HCT116 (cell line): ENCODE measurements around the gene DTNBP1. TPM values are rescaled to one million over a fixed set of nuclear protein-coding genes. Genes with fewer than 3 reads are reported as not detected.

Experiments
- ATAC-seq: fragments of 200-7000 bp; cut with Tn5 transposase; 2 replicates; pipeline ENCODE4 v1.9.1; 2020; ENCODE audit warnings: mild to moderate bottlenecking, moderate library complexity
- BruUV-seq: library from RNA; stranded (reverse); fragments of 400-500 nt; replicated peaks from 2 replicates; lab custom pipeline; 2021; lab: Mats Ljungman, UMichigan
- CTCF ChIA-PET: fragments of 300-600 bp; sonication (Branson Sonifier 250); formaldehyde crosslinking; loops from one replicate; lab custom pipeline; 2021; ENCODE audit warnings: antibody characterized with exemption; lab: Charles Lee
- POLR2A ChIA-PET: fragments of 300-600, 350-600 bp; sonication (Branson Sonifier 250); formaldehyde crosslinking; loops from one replicate; lab custom pipeline; 2021; ENCODE audit warnings: antibody characterized with exemption; lab: Charles Lee
- RAD21 ChIA-PET, 2 experiments: fragments of 300-600 bp; sonication (Branson Sonifier 250); formaldehyde crosslinking; loops; one replicate each; lab custom pipeline; 2023; ENCODE audit warnings: low total read pairs in 2 of 2; ENCODE audit not compliant: uncharacterized antibody in 2 of 2, unreplicated experiment in 2 of 2, low non-redundant PET in 1 of 2; lab: Charles Lee
- DNase-seq: peaks from one replicate; pipeline ENCODE4 v3.0.0-alpha.2; 2010; ENCODE audit warnings: low read depth, low spot score
- H2AFZ ChIP-seq: fragments of 200-600 bp; shearing (Covaris generic), sonication (generic); 2 replicates; pipeline ENCODE4 v1.6.1; 2017; ENCODE audit warnings: low read depth, mixed run types, mixed read lengths, antibody characterized with exemption, low read length; ENCODE audit not compliant: poor library complexity, severe bottlenecking
- H3K27ac ChIP-seq: 2 replicates; pipeline ENCODE4 v1.5.1; 2012; ENCODE audit warnings: low read depth, low read length
- H3K27me3 ChIP-seq: fragments of 200-600 bp; sonication (generic); 2 replicates; pipeline ENCODE4 v1.6.1; 2016; ENCODE audit warnings: mixed run types, low read length, mixed read lengths; ENCODE audit not compliant: insufficient read depth
- H3K36me3 ChIP-seq, 2 experiments: fragments of 200-500 bp in 1 of 2; fragments of 200-600 bp in 1 of 2; sonication (Bioruptor generic) in 1 of 2; sonication (generic) in 1 of 2; 2 replicates each; pipeline versions ENCODE4 v1.5.1 to v1.6.1; 2014 to 2016; ENCODE audit warnings: low read length in 2 of 2, inconsistent platforms in 1 of 2, mixed read lengths in 1 of 2, mixed run types in 1 of 2; ENCODE audit not compliant: insufficient read depth in 2 of 2, control insufficient read depth in 1 of 2
- H3K4me1 ChIP-seq, 2 experiments: fragments of 200-600 bp in 1 of 2; sonication (generic) in 1 of 2; 2 replicates each; pipeline versions ENCODE4 v1.5.1 to v1.6.1; 2012 to 2017; ENCODE audit warnings: low read length in 2 of 2, inconsistent platforms in 1 of 2, mild to moderate bottlenecking in 1 of 2, mixed read lengths in 1 of 2, mixed run types in 1 of 2, moderate library complexity in 1 of 2; ENCODE audit not compliant: insufficient read depth in 2 of 2, control insufficient read depth in 1 of 2
- H3K4me2 ChIP-seq: fragments of 200-600 bp; sonication (generic); 2 replicates; pipeline ENCODE4 v1.6.1; 2017; ENCODE audit warnings: mixed run types, low read length, mixed read lengths
- H3K4me3 ChIP-seq, 2 experiments: fragments of 200-600 bp in 1 of 2; sonication (generic) in 1 of 2; replicated peaks in 1 of 2; 2 replicates each; pipeline ENCODE4 v1.5.1; 2011 to 2016; ENCODE audit warnings: low read length in 2 of 2, control low read depth in 1 of 2, low read depth in 1 of 2, mild to moderate bottlenecking in 1 of 2, mixed read lengths in 1 of 2, mixed run types in 1 of 2
- H3K79me2 ChIP-seq: fragments of 200-600 bp; sonication (generic); 2 replicates; pipeline ENCODE4 v1.6.1; 2017; ENCODE audit warnings: mild to moderate bottlenecking, mixed run types, low read length, moderate library complexity, mixed read lengths; ENCODE audit not compliant: insufficient read depth
- H3K9ac ChIP-seq: fragments of 200-600 bp; sonication (generic); 2 replicates; pipeline ENCODE4 v1.6.1; 2016; ENCODE audit warnings: low read length, mixed read lengths
- H3K9me2 ChIP-seq: fragments of 200-600 bp; sonication (generic), shearing (Covaris generic); 2 replicates; pipeline ENCODE4 v1.6.1; 2017; ENCODE audit warnings: mixed run types, mild to moderate bottlenecking, moderate library complexity; ENCODE audit not compliant: insufficient read depth
- H3K9me3 ChIP-seq, 2 experiments: fragments of 200-500 bp in 1 of 2; fragments of 200-600 bp in 1 of 2; sonication (Bioruptor generic) in 1 of 2; sonication (generic) in 1 of 2; 2 replicates each; pipeline ENCODE4 v1.6.1; 2014 to 2017; ENCODE audit warnings: low read length in 2 of 2, mixed read lengths in 2 of 2, inconsistent platforms in 1 of 2, low read depth in 1 of 2, mild to moderate bottlenecking in 1 of 2, mixed run types in 1 of 2, moderate library complexity in 1 of 2; ENCODE audit not compliant: control insufficient read depth in 1 of 2, insufficient read depth in 1 of 2
- H4K20me1 ChIP-seq: fragments of 200-600 bp; sonication (generic), shearing (Covaris generic); 2 replicates; pipeline ENCODE4 v1.6.1; 2017; ENCODE audit warnings: mixed run types, mild to moderate bottlenecking, moderate library complexity; ENCODE audit not compliant: insufficient read depth
- CBX3 ChIP-seq: IDR thresholded peaks from 2 replicates; pipeline ENCODE4 v1.6.1; 2012; ENCODE audit warnings: low read depth
- CEBPB ChIP-seq: IDR thresholded peaks from 2 replicates; pipeline ENCODE4 v1.6.1; 2012; ENCODE audit warnings: low read depth
- EGR1 ChIP-seq: IDR thresholded peaks from 2 replicates; pipeline ENCODE4 v1.6.1; 2012; ENCODE audit warnings: low read depth
- ELF1 ChIP-seq: IDR thresholded peaks from 2 replicates; pipeline ENCODE4 v1.6.1; 2012; ENCODE audit warnings: low read depth, borderline replicate concordance
- EZH2 ChIP-seq: fragments of 200-600 bp; sonication (generic); IDR thresholded peaks from 2 replicates; pipeline ENCODE4 v1.6.1; 2017; ENCODE audit warnings: antibody characterized with exemption, mixed run types
- EZH2phosphoT487 ChIP-seq: fragments of 200-600 bp; IDR thresholded peaks from 2 replicates; pipeline ENCODE4 v1.6.1; 2018; ENCODE audit warnings: antibody characterized with exemption, borderline replicate concordance
- FOSL1 ChIP-seq: IDR thresholded peaks from 2 replicates; pipeline ENCODE4 v1.6.1; 2012; ENCODE audit warnings: low read depth
- JUND ChIP-seq: IDR thresholded peaks from 2 replicates; pipeline ENCODE4 v1.6.1; 2012
- POLR2A ChIP-seq: IDR thresholded peaks from 2 replicates; pipeline ENCODE4 v1.7.0; 2011; ENCODE audit warnings: borderline replicate concordance; ENCODE audit not compliant: insufficient read depth, insufficient read length; ENCODE audit errors: extremely low read depth
- POLR2AphosphoS5 ChIP-seq: IDR thresholded peaks from 2 replicates; pipeline ENCODE4 v1.6.1; 2011; ENCODE audit warnings: mild to moderate bottlenecking, low read depth, low read length, moderate library complexity
- RAD21 ChIP-seq: IDR thresholded peaks from 2 replicates; pipeline ENCODE4 v1.6.1; 2012; ENCODE audit warnings: low read depth, mild to moderate bottlenecking
- REST ChIP-seq: IDR thresholded peaks from 2 replicates; pipeline ENCODE4 v1.6.1; 2012; ENCODE audit warnings: low read depth
- SIN3A ChIP-seq: IDR thresholded peaks from 2 replicates; pipeline ENCODE4 v1.6.1; 2012; ENCODE audit warnings: low read depth
- TCF7L2 ChIP-seq: IDR thresholded peaks from 2 replicates; pipeline ENCODE4 v1.7.0; 2011; ENCODE audit warnings: borderline replicate concordance, inconsistent platforms; ENCODE audit not compliant: insufficient read depth, insufficient read length; ENCODE audit errors: extremely low read depth
- ZFX ChIP-seq: fragments of 450-650 bp; IDR thresholded peaks from 2 replicates; pipeline ENCODE4 v1.6.1; 2017
- ZNF274 ChIP-seq: fragments of 200-500 bp; sonication (Bioruptor generic); IDR thresholded peaks from 2 replicates; pipeline ENCODE4 v1.6.1; 2014; ENCODE audit warnings: mild to moderate bottlenecking, low read depth, low read length, inconsistent platforms
- intact Hi-C: fragments of 100-400 bp; cut with micrococcal nuclease; formaldehyde crosslinking; loops from 2 replicates; pipeline ENCODE4 v1.10.0; 2022
- total RNA-seq: library from RNA; stranded (reverse); gene quantifications from one replicate; pipeline ENCODE4 v1.2.1, GENCODE V29; 2021; ENCODE audit not compliant: unreplicated experiment
- TF ChIP-seq, protein P1 (sequence below): IDR thresholded peaks from 2 replicates; pipeline ENCODE4 v1.6.1; 2011; ENCODE audit warnings: mild to moderate bottlenecking, low read length, moderate library complexity; ENCODE audit not compliant: insufficient replicate concordance; ENCODE audit errors: extremely low read depth
- TF ChIP-seq, protein P2 (sequence below): IDR thresholded peaks from 2 replicates; pipeline ENCODE4 v1.6.1; 2012
- TF ChIP-seq, protein P3 (sequence below), 3 experiments: fragments of 200-600 bp in 1 of 3; sonication (generic) in 1 of 3; IDR thresholded peaks in 2 of 3; conservative IDR thresholded peaks in 1 of 3; 2 replicates each; pipeline ENCODE4 v1.5.1; 2012 to 2017; ENCODE audit warnings: low read depth in 2 of 3, low read length in 2 of 3, antibody characterized with exemption in 1 of 3, borderline replicate concordance in 1 of 3, control low read depth in 1 of 3, mild to moderate bottlenecking in 1 of 3, mixed read lengths in 1 of 3, mixed run types in 1 of 3, moderate library complexity in 1 of 3; ENCODE audit not compliant: insufficient read depth in 1 of 3

DTNBP1 gene
- total RNA-seq, 1 experiment from 2014 or later, result 16.7 TPM

DNA sequence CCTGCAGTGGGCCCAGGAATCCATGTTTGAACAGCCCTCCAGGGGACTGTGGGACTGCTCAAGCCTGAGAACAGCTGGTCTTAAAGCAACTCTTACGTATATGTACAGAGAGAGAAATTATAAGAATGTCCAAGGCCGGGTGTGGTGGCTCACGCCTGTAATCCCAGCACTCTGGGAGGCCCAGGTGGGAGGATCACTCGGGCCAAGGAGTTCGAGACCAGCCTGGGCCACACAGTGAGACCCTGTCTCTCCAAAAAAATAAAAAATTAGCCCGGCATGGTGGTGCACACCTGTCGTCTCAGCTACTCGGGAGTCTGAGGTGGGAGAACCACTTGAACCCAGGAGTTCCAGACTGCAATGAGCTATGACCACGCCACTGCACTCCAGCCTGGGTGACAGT lies 134.0 kb downstream of the DTNBP1 start:
- CTCF ChIA-PET, result no interaction called here
- Histone ChIP-seq H3K9me2 (no peaks in the 10 kb centered on the region), H3K79me2 (no peaks in the 10 kb centered on the region), H3K4me2 (no peak overlapping the region), H3K27me3 (no peaks in the 10 kb centered on the region)
- DNase-seq, result no peak
- no TSS peak for BruUV-seq
- intact Hi-C loops, result no loop called here
- TF ChIP-seq ELF1 (no peak), EZH2phosphoT487 (no peak), CEBPB (no peak), RAD21 (no peak), FOSL1 (no peak), ZNF274 (no peak), ZFX (no peak), EZH2 (no peak), CBX3 (no peak), SIN3A (no peak), POLR2AphosphoS5 (no peak), REST (no peak), EGR1 (no peak), JUND (no peak), POLR2A (no peak), TCF7L2 (no peak)
- TF ChIP-seq, protein P1, sequence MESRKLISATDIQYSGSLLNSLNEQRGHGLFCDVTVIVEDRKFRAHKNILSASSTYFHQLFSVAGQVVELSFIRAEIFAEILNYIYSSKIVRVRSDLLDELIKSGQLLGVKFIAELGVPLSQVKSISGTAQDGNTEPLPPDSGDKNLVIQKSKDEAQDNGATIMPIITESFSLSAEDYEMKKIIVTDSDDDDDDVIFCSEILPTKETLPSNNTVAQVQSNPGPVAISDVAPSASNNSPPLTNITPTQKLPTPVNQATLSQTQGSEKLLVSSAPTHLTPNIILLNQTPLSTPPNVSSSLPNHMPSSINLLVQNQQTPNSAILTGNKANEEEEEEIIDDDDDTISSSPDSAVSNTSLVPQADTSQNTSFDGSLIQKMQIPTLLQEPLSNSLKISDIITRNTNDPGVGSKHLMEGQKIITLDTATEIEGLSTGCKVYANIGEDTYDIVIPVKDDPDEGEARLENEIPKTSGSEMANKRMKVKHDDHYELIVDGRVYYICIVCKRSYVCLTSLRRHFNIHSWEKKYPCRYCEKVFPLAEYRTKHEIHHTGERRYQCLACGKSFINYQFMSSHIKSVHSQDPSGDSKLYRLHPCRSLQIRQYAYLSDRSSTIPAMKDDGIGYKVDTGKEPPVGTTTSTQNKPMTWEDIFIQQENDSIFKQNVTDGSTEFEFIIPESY, result no peak
- TF ChIP-seq, protein P2, sequence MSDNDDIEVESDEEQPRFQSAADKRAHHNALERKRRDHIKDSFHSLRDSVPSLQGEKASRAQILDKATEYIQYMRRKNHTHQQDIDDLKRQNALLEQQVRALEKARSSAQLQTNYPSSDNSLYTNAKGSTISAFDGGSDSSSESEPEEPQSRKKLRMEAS, result no peak
- TF ChIP-seq, protein P3, sequence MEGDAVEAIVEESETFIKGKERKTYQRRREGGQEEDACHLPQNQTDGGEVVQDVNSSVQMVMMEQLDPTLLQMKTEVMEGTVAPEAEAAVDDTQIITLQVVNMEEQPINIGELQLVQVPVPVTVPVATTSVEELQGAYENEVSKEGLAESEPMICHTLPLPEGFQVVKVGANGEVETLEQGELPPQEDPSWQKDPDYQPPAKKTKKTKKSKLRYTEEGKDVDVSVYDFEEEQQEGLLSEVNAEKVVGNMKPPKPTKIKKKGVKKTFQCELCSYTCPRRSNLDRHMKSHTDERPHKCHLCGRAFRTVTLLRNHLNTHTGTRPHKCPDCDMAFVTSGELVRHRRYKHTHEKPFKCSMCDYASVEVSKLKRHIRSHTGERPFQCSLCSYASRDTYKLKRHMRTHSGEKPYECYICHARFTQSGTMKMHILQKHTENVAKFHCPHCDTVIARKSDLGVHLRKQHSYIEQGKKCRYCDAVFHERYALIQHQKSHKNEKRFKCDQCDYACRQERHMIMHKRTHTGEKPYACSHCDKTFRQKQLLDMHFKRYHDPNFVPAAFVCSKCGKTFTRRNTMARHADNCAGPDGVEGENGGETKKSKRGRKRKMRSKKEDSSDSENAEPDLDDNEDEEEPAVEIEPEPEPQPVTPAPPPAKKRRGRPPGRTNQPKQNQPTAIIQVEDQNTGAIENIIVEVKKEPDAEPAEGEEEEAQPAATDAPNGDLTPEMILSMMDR (IDR thresholded peaks at IDR 0.05 in 2 of 3, conservative IDR thresholded peaks at IDR 0.05 in 1 of 3; ENCODE audit: borderline replicate concordance in 1 of 3, insufficient read depth in 1 of 3, low read depth in 2 of 3, low read length in 2 of 3), result no peak
- TF ChIP-seq, all 23 proteins: peak for 0
- no peaks in the 10 kb centered on the region for H3K4me1 ChIP-seq
- H3K4me3 ChIP-seq, result no peak overlapping the region
- H3K36me3 ChIP-seq, result no peaks in the 10 kb centered on the region
- no peaks in the 10 kb centered on the region for H4K20me1 ChIP-seq
- ATAC-seq, result no peak
- ChIA-PET RAD21 (no interaction called here), POLR2A (no interaction called here)
- no peak overlapping the region for H3K27ac ChIP-seq
- no peak overlapping the region for H3K9ac ChIP-seq
- no peaks in the 10 kb centered on the region for H3K9me3 ChIP-seq
- no peak overlapping the region for H2AFZ ChIP-seq
